Measurements from ENCODE around the gene ESD. TPM values are rescaled to one million over a fixed set of nuclear protein-coding genes. Genes with fewer than 3 reads are reported as not detected.
A peak's percentile ranks its signal among the peaks of the same experiment; 100 is the strongest.

Gene ESD
- total and polyA plus RNA-seq, 2 of the 13 experiments (the other 11 are each of a cell fraction or from before 2014, with no cell fraction given) = 118 to 147 TPM

DNA sequence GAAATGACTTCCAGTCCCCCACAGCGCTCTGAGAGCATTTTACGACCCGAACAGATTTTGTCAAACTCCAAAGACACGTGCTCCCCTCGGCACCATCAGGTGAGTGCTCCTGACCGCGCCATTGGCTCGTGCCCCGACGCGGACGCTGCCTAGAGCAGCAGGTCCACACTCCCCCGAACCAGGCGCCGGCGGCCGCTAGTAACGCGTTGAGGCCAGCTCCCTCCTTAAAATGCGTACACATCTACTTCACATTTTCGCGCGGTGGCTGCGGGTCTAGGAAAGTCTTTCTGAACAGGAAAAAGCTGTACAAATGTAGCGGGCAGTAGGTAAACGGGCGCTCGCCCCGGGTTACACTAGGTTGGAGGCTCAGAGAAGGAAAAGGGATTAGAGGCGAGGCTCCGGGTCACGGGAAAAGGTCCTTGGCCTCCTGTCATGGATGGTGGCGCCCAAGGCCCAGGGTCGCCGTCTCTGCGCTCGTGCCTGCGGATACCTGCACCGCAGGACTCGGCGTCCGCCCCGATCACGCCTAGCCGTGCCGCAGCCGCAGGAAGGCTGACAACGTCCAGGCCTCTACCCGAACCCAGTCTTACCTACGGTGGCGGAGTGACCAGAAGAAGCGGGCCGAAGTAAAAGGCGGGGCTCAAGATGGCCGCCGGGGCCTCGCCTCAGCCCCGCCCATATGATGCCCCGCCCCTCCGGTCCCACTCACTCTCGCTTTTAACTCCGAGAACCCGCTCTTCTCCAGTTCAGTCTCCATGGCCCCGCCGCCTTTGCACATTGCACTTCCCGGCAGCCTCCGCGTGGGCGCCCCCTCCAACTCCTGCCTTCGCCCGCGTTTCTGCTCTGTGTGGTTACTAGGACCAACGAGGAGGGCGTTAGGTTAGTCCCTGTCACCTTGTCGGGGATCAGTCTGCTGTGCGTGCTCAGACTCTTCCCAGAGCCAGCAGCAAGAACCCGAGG, at the start of gene ESD (continued):
- TF ChIP-seq, protein P1, sequence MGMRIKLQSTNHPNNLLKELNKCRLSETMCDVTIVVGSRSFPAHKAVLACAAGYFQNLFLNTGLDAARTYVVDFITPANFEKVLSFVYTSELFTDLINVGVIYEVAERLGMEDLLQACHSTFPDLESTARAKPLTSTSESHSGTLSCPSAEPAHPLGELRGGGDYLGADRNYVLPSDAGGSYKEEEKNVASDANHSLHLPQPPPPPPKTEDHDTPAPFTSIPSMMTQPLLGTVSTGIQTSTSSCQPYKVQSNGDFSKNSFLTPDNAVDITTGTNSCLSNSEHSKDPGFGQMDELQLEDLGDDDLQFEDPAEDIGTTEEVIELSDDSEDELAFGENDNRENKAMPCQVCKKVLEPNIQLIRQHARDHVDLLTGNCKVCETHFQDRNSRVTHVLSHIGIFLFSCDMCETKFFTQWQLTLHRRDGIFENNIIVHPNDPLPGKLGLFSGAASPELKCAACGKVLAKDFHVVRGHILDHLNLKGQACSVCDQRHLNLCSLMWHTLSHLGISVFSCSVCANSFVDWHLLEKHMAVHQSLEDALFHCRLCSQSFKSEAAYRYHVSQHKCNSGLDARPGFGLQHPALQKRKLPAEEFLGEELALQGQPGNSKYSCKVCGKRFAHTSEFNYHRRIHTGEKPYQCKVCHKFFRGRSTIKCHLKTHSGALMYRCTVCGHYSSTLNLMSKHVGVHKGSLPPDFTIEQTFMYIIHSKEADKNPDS (CRISPR knock-in tag; IDR thresholded peaks at IDR 0.05) = 0 out of 2 replicates have a peak, but pooled peaks have one; percentile 45
- TF ChIP-seq, protein P2, sequence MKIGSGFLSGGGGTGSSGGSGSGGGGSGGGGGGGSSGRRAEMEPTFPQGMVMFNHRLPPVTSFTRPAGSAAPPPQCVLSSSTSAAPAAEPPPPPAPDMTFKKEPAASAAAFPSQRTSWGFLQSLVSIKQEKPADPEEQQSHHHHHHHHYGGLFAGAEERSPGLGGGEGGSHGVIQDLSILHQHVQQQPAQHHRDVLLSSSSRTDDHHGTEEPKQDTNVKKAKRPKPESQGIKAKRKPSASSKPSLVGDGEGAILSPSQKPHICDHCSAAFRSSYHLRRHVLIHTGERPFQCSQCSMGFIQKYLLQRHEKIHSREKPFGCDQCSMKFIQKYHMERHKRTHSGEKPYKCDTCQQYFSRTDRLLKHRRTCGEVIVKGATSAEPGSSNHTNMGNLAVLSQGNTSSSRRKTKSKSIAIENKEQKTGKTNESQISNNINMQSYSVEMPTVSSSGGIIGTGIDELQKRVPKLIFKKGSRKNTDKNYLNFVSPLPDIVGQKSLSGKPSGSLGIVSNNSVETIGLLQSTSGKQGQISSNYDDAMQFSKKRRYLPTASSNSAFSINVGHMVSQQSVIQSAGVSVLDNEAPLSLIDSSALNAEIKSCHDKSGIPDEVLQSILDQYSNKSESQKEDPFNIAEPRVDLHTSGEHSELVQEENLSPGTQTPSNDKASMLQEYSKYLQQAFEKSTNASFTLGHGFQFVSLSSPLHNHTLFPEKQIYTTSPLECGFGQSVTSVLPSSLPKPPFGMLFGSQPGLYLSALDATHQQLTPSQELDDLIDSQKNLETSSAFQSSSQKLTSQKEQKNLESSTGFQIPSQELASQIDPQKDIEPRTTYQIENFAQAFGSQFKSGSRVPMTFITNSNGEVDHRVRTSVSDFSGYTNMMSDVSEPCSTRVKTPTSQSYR (CRISPR knock-in tag; IDR thresholded peaks at IDR 0.05; ENCODE audit: borderline replicate concordance) = peak; percentile 38; the same call in 1 of the 2 replicates
- no peak for TF ChIP-seq KLF9 (CRISPR knock-in tag; IDR thresholded peaks at IDR 0.05; ENCODE audit: low read depth)
- TF ChIP-seq ZNF816 (CRISPR knock-in tag; IDR thresholded peaks at IDR 0.05; ENCODE audit: borderline replicate concordance) = no peak
- peak; percentile 78; the same call in 1 of the 2 replicates for TF ChIP-seq ZNF615 (CRISPR knock-in tag; IDR thresholded peaks at IDR 0.05; ENCODE audit: borderline replicate concordance)
- peak; percentile 20; the same call in 1 of the 2 replicates for TF ChIP-seq ZFP90 (CRISPR knock-in tag; IDR thresholded peaks at IDR 0.05; ENCODE audit: borderline replicate concordance)
- TF ChIP-seq RFXAP (CRISPR knock-in tag; IDR thresholded peaks at IDR 0.05; ENCODE audit: borderline replicate concordance) = 0 out of 2 replicates have a peak, but pooled peaks have one; percentile 46
- TF ChIP-seq TOPORS (CRISPR knock-in tag; IDR thresholded peaks at IDR 0.05) = no peak; the same call in 1 of the 2 replicates
- TF ChIP-seq SOX6 (IDR thresholded peaks at IDR 0.05) = no peak
- peak; percentile 37; the same call in 1 of the 2 replicates for TF ChIP-seq SOX6 (CRISPR knock-in tag; IDR thresholded peaks at IDR 0.05)
- TF ChIP-seq, protein P3, sequence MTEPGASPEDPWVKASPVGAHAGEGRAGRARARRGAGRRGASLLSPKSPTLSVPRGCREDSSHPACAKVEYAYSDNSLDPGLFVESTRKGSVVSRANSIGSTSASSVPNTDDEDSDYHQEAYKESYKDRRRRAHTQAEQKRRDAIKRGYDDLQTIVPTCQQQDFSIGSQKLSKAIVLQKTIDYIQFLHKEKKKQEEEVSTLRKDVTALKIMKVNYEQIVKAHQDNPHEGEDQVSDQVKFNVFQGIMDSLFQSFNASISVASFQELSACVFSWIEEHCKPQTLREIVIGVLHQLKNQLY (CRISPR knock-in tag; IDR thresholded peaks at IDR 0.05) = no peak
- peak; percentile 85 for TF ChIP-seq ZMYM4 (CRISPR knock-in tag; IDR thresholded peaks at IDR 0.05)
- TF ChIP-seq HMG20A (CRISPR knock-in tag; IDR thresholded peaks at IDR 0.05; ENCODE audit: borderline replicate concordance) = no peak
- 0 out of 2 replicates have a peak, but pooled peaks have one; percentile 74 for TF ChIP-seq NCOA1 (CRISPR knock-in tag; IDR thresholded peaks at IDR 0.05)
- peak; percentile 29; the same call in 1 of the 2 replicates for TF ChIP-seq ZBTB4 (CRISPR knock-in tag; IDR thresholded peaks at IDR 0.05; ENCODE audit: borderline replicate concordance)
- TF ChIP-seq REXO4 (CRISPR knock-in tag; IDR thresholded peaks at IDR 0.05; ENCODE audit: borderline replicate concordance) = 0 out of 2 replicates have a peak, but pooled peaks have one; percentile 77
- TF ChIP-seq NFYB (CRISPR knock-in tag; IDR thresholded peaks at IDR 0.05) = peak; percentile 74
- TF ChIP-seq ZNF484 (CRISPR knock-in tag; IDR thresholded peaks at IDR 0.05; ENCODE audit: borderline replicate concordance, low read depth) = no peak; the same call in 1 of the 2 replicates
- peak; percentile 42; the same call in 1 of the 2 replicates for TF ChIP-seq ZNF138 (CRISPR knock-in tag; IDR thresholded peaks at IDR 0.05; ENCODE audit: low read depth)
- TF ChIP-seq RAD51 (IDR thresholded peaks at IDR 0.05; ENCODE audit: borderline replicate concordance) = peak; percentile 51
